H1 (cell line): Measurements from ENCODE around the gene HOXA11. TPM values are rescaled to one million over a fixed set of nuclear protein-coding genes. Genes with fewer than 3 reads are reported as not detected.

Source experiments
- EZH2 ChIP-seq: fragments of 200-600 bp; sonication (generic); IDR thresholded peaks from 2 replicates; pipeline ENCODE4 v1.7.1; 2012; ENCODE audit warnings: low read depth, mild to moderate bottlenecking, moderate library complexity, low read length, inconsistent platforms; ENCODE audit not compliant: severe bottlenecking
- PHF8 ChIP-seq: fragments of 200-600 bp; sonication (generic); conservative IDR thresholded peaks from 2 replicates; pipeline ENCODE4 v1.7.1; 2012; ENCODE audit warnings: low read depth, mild to moderate bottlenecking, inconsistent platforms, low read length, moderate library complexity
- POU5F1 ChIP-seq: IDR thresholded peaks from 2 replicates; pipeline ENCODE4 v1.6.1; 2011; ENCODE audit warnings: low read depth, mild to moderate bottlenecking, low read length, moderate library complexity
- SP2 ChIP-seq: IDR thresholded peaks from 2 replicates; pipeline ENCODE4 v1.6.1; 2012; ENCODE audit warnings: mild to moderate bottlenecking, low read length, inconsistent platforms
- SRF ChIP-seq: IDR thresholded peaks from 2 replicates; pipeline ENCODE4 v1.6.1; 2011; ENCODE audit warnings: mild to moderate bottlenecking, low read depth, low read length, moderate library complexity
- SUZ12 ChIP-seq: fragments of 200-600 bp; sonication (generic); IDR thresholded peaks from 2 replicates; pipeline ENCODE4 v1.6.1; 2012; ENCODE audit warnings: mild to moderate bottlenecking, inconsistent platforms, low read length, moderate library complexity, mixed read lengths
- polyA plus RNA-seq, 7 experiments: library from polyadenylated mRNA; depleted of rRNA in 3 of 7; stranded (reverse) in 5 of 7; unstranded in 2 of 7; fragments of >200 nt in 5 of 7; fragments of 200-250 nt in 2 of 7; gene quantifications; 1 replicate in 5 of 7; 2 replicates in 1 of 7; 4 replicates in 1 of 7; pipeline versions ENCODE4 v1.2.1 to v1.2.3, GENCODE V29; 2011 to 2013; ENCODE audit warnings: missing spikeins in 2 of 7, mixed read lengths in 2 of 7
- total RNA-seq: library from RNA; stranded (reverse); fragmentation: NEBNext Ultra II Directional; extraction: Animal tissue kit (Norgen Biotek cat#: 25700); gene quantifications from 2 replicates; pipeline ENCODE4 v1.2.1, GENCODE V29; 2021

HOXA11 gene
- total and polyA plus RNA-seq, 2 of the 8 experiments (the other 6 are each of a cell fraction or from before 2014, with no cell fraction given): not detected

GRCh38 chr7:27164367-27165088, 20.5 kb downstream of the HOXA11 start (continued):
- no peak for TF ChIP-seq PHF8
- peak; percentile 94 for TF ChIP-seq EZH2
- no peak for TF ChIP-seq POU5F1
- TF ChIP-seq SUZ12: peak; percentile 94
- TF ChIP-seq SP2: no peak
- TF ChIP-seq SRF: no peak
